Thyroid gland (tissue), 4 donors: Measurements from ENCODE around the gene MPEG1.

Experiments
- POLR2A ChIP-seq, 2 donors: fragments of 450-650 bp; IDR thresholded peaks; one replicate each; pipeline ENCODE4 v1.6.1; 2017; ENCODE audit warnings: antibody characterized with exemption in 2 of 2, mild to moderate bottlenecking in 2 of 2, moderate library complexity in 1 of 2
- TF ChIP-seq, protein P1 (sequence below), 6 experiments: fragments of 200-600 bp in 3 of 6; fragments of 450-650 bp in 3 of 6; sonication (generic) in 3 of 6; IDR thresholded peaks; one replicate each; pipeline ENCODE4 v1.5.1; 2016 to 2019; ENCODE audit warnings: antibody characterized with exemption in 6 of 6, mild to moderate bottlenecking in 2 of 6, inconsistent platforms in 1 of 6, moderate library complexity in 1 of 6

- TF ChIP-seq POLR2A (IDR thresholded peaks at IDR 0.05) = no peak
- TF ChIP-seq, protein P1, sequence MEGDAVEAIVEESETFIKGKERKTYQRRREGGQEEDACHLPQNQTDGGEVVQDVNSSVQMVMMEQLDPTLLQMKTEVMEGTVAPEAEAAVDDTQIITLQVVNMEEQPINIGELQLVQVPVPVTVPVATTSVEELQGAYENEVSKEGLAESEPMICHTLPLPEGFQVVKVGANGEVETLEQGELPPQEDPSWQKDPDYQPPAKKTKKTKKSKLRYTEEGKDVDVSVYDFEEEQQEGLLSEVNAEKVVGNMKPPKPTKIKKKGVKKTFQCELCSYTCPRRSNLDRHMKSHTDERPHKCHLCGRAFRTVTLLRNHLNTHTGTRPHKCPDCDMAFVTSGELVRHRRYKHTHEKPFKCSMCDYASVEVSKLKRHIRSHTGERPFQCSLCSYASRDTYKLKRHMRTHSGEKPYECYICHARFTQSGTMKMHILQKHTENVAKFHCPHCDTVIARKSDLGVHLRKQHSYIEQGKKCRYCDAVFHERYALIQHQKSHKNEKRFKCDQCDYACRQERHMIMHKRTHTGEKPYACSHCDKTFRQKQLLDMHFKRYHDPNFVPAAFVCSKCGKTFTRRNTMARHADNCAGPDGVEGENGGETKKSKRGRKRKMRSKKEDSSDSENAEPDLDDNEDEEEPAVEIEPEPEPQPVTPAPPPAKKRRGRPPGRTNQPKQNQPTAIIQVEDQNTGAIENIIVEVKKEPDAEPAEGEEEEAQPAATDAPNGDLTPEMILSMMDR (IDR thresholded peaks at IDR 0.05) = no peak
These were observed 32.5 kb downstream of the MPEG1 start for GRCh38 chr11:59180168-59180776.
